HEK293 (cell line): ENCODE results near the gene PALD1.

Experiments used
- CTCF ChIA-PET: fragments of 350-600 bp; formaldehyde crosslinking; extraction: SDS; loops from one replicate; lab custom pipeline; 2021; ENCODE audit warnings: antibody characterized with exemption; lab: Yijun Ruan, JAX
- POLR2A ChIA-PET: fragments of 300-600 bp; formaldehyde crosslinking; extraction: SDS; loops from one replicate; lab custom pipeline; 2020; ENCODE audit warnings: antibody characterized with exemption, inconsistent platforms; lab: Yijun Ruan, JAX
- H3K27ac ChIP-seq: fragments of 200-500 bp; sonication (Bioruptor generic); 2 replicates; pipeline ENCODE4 v1.5.1; 2014; ENCODE audit warnings: low read depth, low read length, control low read depth, inconsistent platforms; ENCODE audit errors: extremely low read depth
- H3K36me3 ChIP-seq, 2 experiments: fragments of 200-500 bp in 1 of 2; sonication (Bioruptor generic) in 1 of 2; 1 replicate in 1 of 2; 2 replicates in 1 of 2; pipeline ENCODE4 v1.5.1; 2014 to 2017; ENCODE audit warnings: inconsistent platforms in 2 of 2, low read length in 2 of 2; ENCODE audit not compliant: control insufficient read depth in 2 of 2, insufficient read depth in 1 of 2
- H3K4me1 ChIP-seq: fragments of 200-500 bp; sonication (Bioruptor generic); 2 replicates; pipeline ENCODE4 v1.5.1; 2014; ENCODE audit warnings: mild to moderate bottlenecking, low read length, inconsistent platforms; ENCODE audit not compliant: control insufficient read depth, insufficient read depth
- H3K4me3 ChIP-seq: 2 replicates; pipeline ENCODE4 v1.5.1; 2011; ENCODE audit warnings: low read depth, mild to moderate bottlenecking, control low read depth, low read length, moderate library complexity
- H3K9me3 ChIP-seq: fragments of 200-500 bp; sonication (Bioruptor generic); 2 replicates; pipeline ENCODE4 v1.5.1; 2014; ENCODE audit warnings: low read depth, low read length, inconsistent platforms; ENCODE audit not compliant: control insufficient read depth, insufficient read depth
- GLI2 ChIP-seq: fragments of 450-650 bp; formaldehyde crosslinking; IDR thresholded peaks from 2 replicates; pipeline ENCODE4; 2017; ENCODE audit warnings: missing biosample characterization, missing genetic modification characterization, low read depth, borderline replicate concordance
- MZF1 ChIP-seq: fragments of 450-650 bp; formaldehyde crosslinking; IDR thresholded peaks from 2 replicates; pipeline ENCODE4 v1.5.1; 2017; ENCODE audit warnings: missing biosample characterization, missing genetic modification characterization, borderline replicate concordance
- ZIC2 ChIP-seq: fragments of 450-650 bp; formaldehyde crosslinking; IDR thresholded peaks from 2 replicates; pipeline ENCODE4 v1.5.1; 2016; ENCODE audit warnings: missing biosample characterization, missing genetic modification characterization
- ZNF112 ChIP-seq: fragments of 450-650 bp; formaldehyde crosslinking; IDR thresholded peaks from 2 replicates; pipeline ENCODE4 v1.5.0; 2017; ENCODE audit warnings: missing biosample characterization, missing genetic modification characterization
- ZNF2 ChIP-seq: fragments of 450-650 bp; formaldehyde crosslinking; IDR thresholded peaks from 2 replicates; pipeline ENCODE4 v1.5.1; 2016; ENCODE audit warnings: missing biosample characterization, missing genetic modification characterization
- ZNF23 ChIP-seq: fragments of 450-650 bp; formaldehyde crosslinking; IDR thresholded peaks from 2 replicates; pipeline ENCODE4 v1.5.1; 2016; ENCODE audit warnings: missing biosample characterization, missing genetic modification characterization, borderline replicate concordance
- ZNF274 ChIP-seq, 2 experiments: fragments of 200-500 bp in 1 of 2; fragments of 450-650 bp in 1 of 2; sonication (Bioruptor generic) in 1 of 2; formaldehyde crosslinking in 1 of 2; IDR thresholded peaks; 2 replicates each; pipeline versions ENCODE4 v1.5.1 to v1.6.1; 2014 to 2016; ENCODE audit warnings: borderline replicate concordance in 1 of 2, inconsistent platforms in 1 of 2, low read length in 1 of 2, missing biosample characterization in 1 of 2, missing genetic modification characterization in 1 of 2
- ZNF292 ChIP-seq: fragments of 450-650 bp; formaldehyde crosslinking; IDR thresholded peaks from 2 replicates; pipeline ENCODE4 v1.5.1; 2016; ENCODE audit warnings: low read depth, missing biosample characterization, missing genetic modification characterization, borderline replicate concordance
- ZNF354C ChIP-seq: fragments of 450-650 bp; formaldehyde crosslinking; IDR thresholded peaks from 2 replicates; pipeline ENCODE4 v1.5.1; 2016; ENCODE audit warnings: missing biosample characterization, missing genetic modification characterization, low read depth, borderline replicate concordance
- ZNF48 ChIP-seq: fragments of 450-650 bp; formaldehyde crosslinking; IDR thresholded peaks from 2 replicates; pipeline ENCODE4 v1.5.1; 2016; ENCODE audit warnings: missing biosample characterization, missing genetic modification characterization
- ZNF600 ChIP-seq: fragments of 450-650 bp; formaldehyde crosslinking; IDR thresholded peaks from 2 replicates; pipeline ENCODE4 v1.5.1; 2016; ENCODE audit warnings: missing biosample characterization, missing genetic modification characterization
- ZNF610 ChIP-seq: fragments of 450-650 bp; formaldehyde crosslinking; IDR thresholded peaks from 2 replicates; pipeline ENCODE4 v1.5.1; 2016; ENCODE audit warnings: missing biosample characterization, missing genetic modification characterization, borderline replicate concordance
- ZNF777 ChIP-seq: fragments of 450-650 bp; formaldehyde crosslinking; IDR thresholded peaks from 2 replicates; pipeline ENCODE4 v1.5.1; 2017; ENCODE audit warnings: missing biosample characterization, missing genetic modification characterization, borderline replicate concordance
- TF ChIP-seq, protein P1 (sequence below): fragments of 450-650 bp; formaldehyde crosslinking; IDR thresholded peaks from 2 replicates; pipeline ENCODE4 v1.5.1; 2017; ENCODE audit warnings: missing biosample characterization, missing genetic modification characterization
- TF ChIP-seq, protein P2 (sequence below): fragments of 450-650 bp; formaldehyde crosslinking; IDR thresholded peaks from 2 replicates; pipeline ENCODE4 v1.5.1; 2016; ENCODE audit warnings: missing biosample characterization, missing genetic modification characterization
- TF ChIP-seq, protein P3 (sequence below): fragments of 450-650 bp; formaldehyde crosslinking; IDR thresholded peaks from 2 replicates; pipeline ENCODE4 v1.5.1; 2016; ENCODE audit warnings: missing biosample characterization, missing genetic modification characterization
- TF ChIP-seq, protein P4 (sequence below): IDR thresholded peaks from 2 replicates; pipeline ENCODE4 v1.6.1; 2011; ENCODE audit warnings: mild to moderate bottlenecking, low read depth, low read length, borderline replicate concordance
- TF ChIP-seq, protein P5 (sequence below): fragments of 450-650 bp; formaldehyde crosslinking; IDR thresholded peaks from 2 replicates; pipeline ENCODE4 v1.5.1; 2016; ENCODE audit warnings: missing biosample characterization, missing genetic modification characterization

PALD1 gene

GRCh38 chr10:70540789-70541360, 62.3 kb downstream of the PALD1 start (continued):
- TF ChIP-seq ZNF112 (no peak), ZIC2 (tag by site-specific recombination) (no peak), ZNF2 (tag by site-specific recombination) (no peak), GLI2 (no peak), ZNF610 (tag by site-specific recombination) (no peak), ZNF354C (tag by site-specific recombination) (no peak), ZNF274 (IDR thresholded peaks at IDR 0.05; ENCODE audit: low read length) (no peak), ZNF274 (tag by site-specific recombination; IDR thresholded peaks at IDR 0.05; ENCODE audit: borderline replicate concordance) (no peak)
- TF ChIP-seq, protein P1, sequence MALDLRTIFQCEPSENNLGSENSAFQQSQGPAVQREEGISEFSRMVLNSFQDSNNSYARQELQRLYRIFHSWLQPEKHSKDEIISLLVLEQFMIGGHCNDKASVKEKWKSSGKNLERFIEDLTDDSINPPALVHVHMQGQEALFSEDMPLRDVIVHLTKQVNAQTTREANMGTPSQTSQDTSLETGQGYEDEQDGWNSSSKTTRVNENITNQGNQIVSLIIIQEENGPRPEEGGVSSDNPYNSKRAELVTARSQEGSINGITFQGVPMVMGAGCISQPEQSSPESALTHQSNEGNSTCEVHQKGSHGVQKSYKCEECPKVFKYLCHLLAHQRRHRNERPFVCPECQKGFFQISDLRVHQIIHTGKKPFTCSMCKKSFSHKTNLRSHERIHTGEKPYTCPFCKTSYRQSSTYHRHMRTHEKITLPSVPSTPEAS (tag by site-specific recombination) = no peak

GRCh38 chr10:70541736-70542564, 63.4 kb downstream of the PALD1 start:
- Histone ChIP-seq H3K4me3 (no peak overlapping the region), H3K9me3 (no peaks in the 10 kb centered on the region), H3K36me3 (peaks cover 3 to 62% of the 10 kb centered on the region in 2 experiments; a peak in 2 of 3 replicates)
- CTCF ChIA-PET = interaction anchor here (0.9 to 1.6 kb wide), 3 partner anchors 80 to 95 kb away, joined by 4 to 6 read pairs (median 5); no protein-coding TSS in a partner anchor
- POLR2A ChIA-PET = no interaction called here
- TF ChIP-seq ZNF23 (tag by site-specific recombination) = no peak
- TF ChIP-seq, protein P2, sequence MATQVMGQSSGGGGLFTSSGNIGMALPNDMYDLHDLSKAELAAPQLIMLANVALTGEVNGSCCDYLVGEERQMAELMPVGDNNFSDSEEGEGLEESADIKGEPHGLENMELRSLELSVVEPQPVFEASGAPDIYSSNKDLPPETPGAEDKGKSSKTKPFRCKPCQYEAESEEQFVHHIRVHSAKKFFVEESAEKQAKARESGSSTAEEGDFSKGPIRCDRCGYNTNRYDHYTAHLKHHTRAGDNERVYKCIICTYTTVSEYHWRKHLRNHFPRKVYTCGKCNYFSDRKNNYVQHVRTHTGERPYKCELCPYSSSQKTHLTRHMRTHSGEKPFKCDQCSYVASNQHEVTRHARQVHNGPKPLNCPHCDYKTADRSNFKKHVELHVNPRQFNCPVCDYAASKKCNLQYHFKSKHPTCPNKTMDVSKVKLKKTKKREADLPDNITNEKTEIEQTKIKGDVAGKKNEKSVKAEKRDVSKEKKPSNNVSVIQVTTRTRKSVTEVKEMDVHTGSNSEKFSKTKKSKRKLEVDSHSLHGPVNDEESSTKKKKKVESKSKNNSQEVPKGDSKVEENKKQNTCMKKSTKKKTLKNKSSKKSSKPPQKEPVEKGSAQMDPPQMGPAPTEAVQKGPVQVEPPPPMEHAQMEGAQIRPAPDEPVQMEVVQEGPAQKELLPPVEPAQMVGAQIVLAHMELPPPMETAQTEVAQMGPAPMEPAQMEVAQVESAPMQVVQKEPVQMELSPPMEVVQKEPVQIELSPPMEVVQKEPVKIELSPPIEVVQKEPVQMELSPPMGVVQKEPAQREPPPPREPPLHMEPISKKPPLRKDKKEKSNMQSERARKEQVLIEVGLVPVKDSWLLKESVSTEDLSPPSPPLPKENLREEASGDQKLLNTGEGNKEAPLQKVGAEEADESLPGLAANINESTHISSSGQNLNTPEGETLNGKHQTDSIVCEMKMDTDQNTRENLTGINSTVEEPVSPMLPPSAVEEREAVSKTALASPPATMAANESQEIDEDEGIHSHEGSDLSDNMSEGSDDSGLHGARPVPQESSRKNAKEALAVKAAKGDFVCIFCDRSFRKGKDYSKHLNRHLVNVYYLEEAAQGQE (tag by site-specific recombination) = no peak
- no peak for TF ChIP-seq ZNF777
- TF ChIP-seq, protein P3, sequence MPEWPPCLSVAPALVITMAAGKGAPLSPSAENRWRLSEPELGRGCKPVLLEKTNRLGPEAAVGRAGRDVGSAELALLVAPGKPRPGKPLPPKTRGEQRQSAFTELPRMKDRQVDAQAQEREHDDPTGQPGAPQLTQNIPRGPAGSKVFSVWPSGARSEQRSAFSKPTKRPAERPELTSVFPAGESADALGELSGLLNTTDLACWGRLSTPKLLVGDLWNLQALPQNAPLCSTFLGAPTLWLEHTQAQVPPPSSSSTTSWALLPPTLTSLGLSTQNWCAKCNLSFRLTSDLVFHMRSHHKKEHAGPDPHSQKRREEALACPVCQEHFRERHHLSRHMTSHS (tag by site-specific recombination) = no peak
- TF ChIP-seq MZF1 (tag by site-specific recombination) = no peak
- no peak for TF ChIP-seq ZNF292 (tag by site-specific recombination)
- no peak for TF ChIP-seq GLI2
- TF ChIP-seq ZNF600 (tag by site-specific recombination) = no peak
- TF ChIP-seq, protein P4, sequence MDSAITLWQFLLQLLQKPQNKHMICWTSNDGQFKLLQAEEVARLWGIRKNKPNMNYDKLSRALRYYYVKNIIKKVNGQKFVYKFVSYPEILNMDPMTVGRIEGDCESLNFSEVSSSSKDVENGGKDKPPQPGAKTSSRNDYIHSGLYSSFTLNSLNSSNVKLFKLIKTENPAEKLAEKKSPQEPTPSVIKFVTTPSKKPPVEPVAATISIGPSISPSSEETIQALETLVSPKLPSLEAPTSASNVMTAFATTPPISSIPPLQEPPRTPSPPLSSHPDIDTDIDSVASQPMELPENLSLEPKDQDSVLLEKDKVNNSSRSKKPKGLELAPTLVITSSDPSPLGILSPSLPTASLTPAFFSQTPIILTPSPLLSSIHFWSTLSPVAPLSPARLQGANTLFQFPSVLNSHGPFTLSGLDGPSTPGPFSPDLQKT = no peak
- no peak for TF ChIP-seq ZNF48 (tag by site-specific recombination)
- TF ChIP-seq, protein P5, sequence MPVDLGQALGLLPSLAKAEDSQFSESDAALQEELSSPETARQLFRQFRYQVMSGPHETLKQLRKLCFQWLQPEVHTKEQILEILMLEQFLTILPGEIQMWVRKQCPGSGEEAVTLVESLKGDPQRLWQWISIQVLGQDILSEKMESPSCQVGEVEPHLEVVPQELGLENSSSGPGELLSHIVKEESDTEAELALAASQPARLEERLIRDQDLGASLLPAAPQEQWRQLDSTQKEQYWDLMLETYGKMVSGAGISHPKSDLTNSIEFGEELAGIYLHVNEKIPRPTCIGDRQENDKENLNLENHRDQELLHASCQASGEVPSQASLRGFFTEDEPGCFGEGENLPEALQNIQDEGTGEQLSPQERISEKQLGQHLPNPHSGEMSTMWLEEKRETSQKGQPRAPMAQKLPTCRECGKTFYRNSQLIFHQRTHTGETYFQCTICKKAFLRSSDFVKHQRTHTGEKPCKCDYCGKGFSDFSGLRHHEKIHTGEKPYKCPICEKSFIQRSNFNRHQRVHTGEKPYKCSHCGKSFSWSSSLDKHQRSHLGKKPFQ = no peak
- TF ChIP-seq, all 188 proteins: peak for 0
- 0 out of 2 replicates have a peak, but pooled peaks cover 2% of the 10 kb centered on the region for H3K4me1 ChIP-seq
- no peak overlapping the region for H3K27ac ChIP-seq
